ENCODE measurements around the gene PPP1R12C.
"Not testable (repeated sequence)": the region's sequence is repeated elsewhere in the genome, so short reads cannot be mapped to it uniquely, and the experiment has no call there.

PPP1R12C gene

GRCh38 chr19:55116859-55117662 lies at the start of gene PPP1R12C:
Gene PPP1R12C (minus strand): TSS chr19:55117637. CDS start chr19:55117543, 94 bp downstream.
- DNase-seq (ENCODE audit: low spot score): no peak

- peak; percentile 96 for DNase-seq (ENCODE audit: low spot score)
Observed at GRCh38 chr19:55166530-55167268, 49.3 kb upstream of the PPP1R12C start, which contains the start of gene DNAAF3. Gene DNAAF3 (minus strand): TSS chr19:55166613. CDS start chr19:55166413, 200 bp downstream.

- DNase-seq (ENCODE audit: low spot score): peak; percentile 69
Observed at GRCh38 chr19:55165952-55166529, 48.6 kb upstream of the PPP1R12C start.

GRCh38 chr19:55161571-55162322 lies 44.3 kb upstream of the PPP1R12C start:
- no peak for DNase-seq (ENCODE audit: low spot score)

GRCh38 chr19:55160986-55161365 lies 43.5 kb upstream of the PPP1R12C start:
- no peak for DNase-seq (ENCODE audit: low spot score)

GRCh38 chr19:55160128-55160985 lies 42.9 kb upstream of the PPP1R12C start:
- DNase-seq (ENCODE audit: low spot score): peak; percentile 46

GRCh38 chr19:55158848-55159749 lies 41.7 kb upstream of the PPP1R12C start:
- DNase-seq (ENCODE audit: low spot score): no peak

- DNase-seq (ENCODE audit: low spot score): no peak
Observed at GRCh38 chr19:55158423-55158822, 41.0 kb upstream of the PPP1R12C start.

- no peak for DNase-seq (ENCODE audit: low spot score)
Observed at GRCh38 chr19:55157064-55157908, 39.8 kb upstream of the PPP1R12C start, which contains the start of gene TNNI3. Gene TNNI3 (minus strand): TSS chr19:55157732. CDS start chr19:55157589, 143 bp downstream.

- no peak for DNase-seq (ENCODE audit: low spot score)
Observed at GRCh38 chr19:55156202-55157063, 39.0 kb upstream of the PPP1R12C start.

- DNase-seq (ENCODE audit: low spot score): not testable (repeated sequence)
Observed at GRCh38 chr19:55155784-55156183, 38.3 kb upstream of the PPP1R12C start.

GRCh38 chr19:55153652-55154264 lies 36.3 kb upstream of the PPP1R12C start:
- DNase-seq (ENCODE audit: low spot score): no peak

GRCh38 chr19:55152017-55152416 lies 34.6 kb upstream of the PPP1R12C start:
- DNase-seq (ENCODE audit: low spot score): no peak

GRCh38 chr19:55149078-55150003 lies 31.9 kb upstream of the PPP1R12C start, which contains the start of gene TNNT1:
Gene TNNT1 (minus strand): TSS chr19:55149206. CDS start chr19:55147157, 2,049 bp downstream.
- no peak for DNase-seq (ENCODE audit: low spot score)

- no peak for DNase-seq (ENCODE audit: low spot score)
Observed at GRCh38 chr19:55147545-55148251, 30.3 kb upstream of the PPP1R12C start.

Data from pons (tissue), 1 donor.